GM21423 (cell line): ENCODE measurements around the gene CAMK1D.
"Not testable (repeated sequence)": the region's sequence is repeated elsewhere in the genome, so short reads cannot be mapped to it uniquely, and the experiment has no call there.

ENCODE experiments used
- ATAC-seq: cut with Tn5 transposase; IDR thresholded peaks from one replicate; pipeline ENCODE4 v1.9.1; 2021; ENCODE audit warnings: mild to moderate bottlenecking, moderate library complexity; ENCODE audit not compliant: unreplicated experiment

Gene CAMK1D

GRCh38 chr10:12489806-12490205, 140.5 kb downstream of the CAMK1D start:
- ATAC-seq: no peak

DNA sequence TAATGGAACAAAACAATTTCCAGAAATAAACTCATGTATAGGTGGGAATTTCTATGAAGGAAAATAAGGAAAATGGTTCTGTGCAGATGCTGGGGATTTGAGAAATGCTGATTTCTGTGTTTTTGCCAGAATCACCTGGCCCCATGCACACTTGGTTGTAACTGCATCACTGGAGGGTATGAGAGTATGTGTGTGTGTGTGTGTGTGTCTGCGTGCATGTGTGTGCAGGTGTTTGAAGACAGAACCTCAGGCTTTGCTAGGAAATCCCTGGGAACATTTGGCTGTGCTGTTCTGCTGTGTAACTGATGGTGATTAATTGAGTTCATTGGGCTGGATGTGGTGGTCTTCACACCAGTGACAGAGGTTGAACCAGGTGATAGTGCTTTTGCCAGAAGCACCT, 141.6 kb downstream of the CAMK1D start:
- no peak for ATAC-seq

DNA sequence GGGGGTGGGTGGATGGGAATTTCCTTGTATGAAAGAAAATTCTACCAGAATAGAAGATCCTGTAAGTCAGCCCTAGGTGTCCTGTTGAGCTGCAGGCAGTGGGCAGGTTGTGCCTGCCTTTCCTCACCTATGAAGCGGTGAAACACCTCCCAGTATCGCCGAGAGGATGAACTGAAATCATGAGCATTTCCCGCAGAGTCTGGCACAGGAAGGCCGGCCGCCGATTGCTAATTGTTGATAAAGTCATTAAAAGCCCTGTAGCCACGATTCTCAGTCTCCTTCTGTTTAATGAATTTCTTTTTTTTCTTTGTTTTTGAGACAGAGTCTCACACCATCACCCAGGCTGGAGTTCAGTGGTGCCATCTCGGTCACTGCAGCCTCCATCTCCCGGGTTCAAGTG, 142.1 kb downstream of the CAMK1D start:
- no peak for ATAC-seq

GRCh38 chr10:12492016-12492415, 142.7 kb downstream of the CAMK1D start:
- no peak for ATAC-seq

- ATAC-seq: not testable (repeated sequence)
Measured at GRCh38 chr10:12497046-12497445, 147.7 kb downstream of the CAMK1D start.

- no peak for ATAC-seq
Measured at GRCh38 chr10:12499076-12499986, 150.0 kb downstream of the CAMK1D start.

- no peak for ATAC-seq
Measured at GRCh38 chr10:12500381-12501303, 151.3 kb downstream of the CAMK1D start.

DNA sequence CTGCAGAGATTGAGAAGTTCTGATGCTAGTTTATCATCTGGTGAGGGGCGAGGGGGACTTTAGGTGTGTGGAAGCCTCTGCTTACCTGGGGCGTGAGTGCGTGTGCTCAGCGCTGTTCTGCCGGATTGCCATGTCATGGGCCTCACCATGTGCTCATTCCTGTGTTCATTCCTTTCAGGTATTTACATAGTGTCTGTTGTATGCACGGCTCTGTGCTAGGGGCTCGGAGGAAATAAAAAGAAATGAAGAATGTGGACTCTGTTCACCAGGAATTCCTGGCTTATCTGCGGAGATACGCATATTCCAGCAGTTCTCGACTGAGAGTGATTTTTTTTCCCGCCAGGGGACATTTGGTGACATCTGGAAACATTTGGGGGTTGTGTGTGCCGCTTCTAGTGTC, 152.0 kb downstream of the CAMK1D start:
- no peak for ATAC-seq

- ATAC-seq: no peak
Measured at GRCh38 chr10:12501841-12502525, 152.6 kb downstream of the CAMK1D start.

- ATAC-seq: no peak
Measured at GRCh38 chr10:12502526-12503274, 153.4 kb downstream of the CAMK1D start.

GRCh38 chr10:12503311-12503710, 154.0 kb downstream of the CAMK1D start:
- no peak for ATAC-seq

DNA sequence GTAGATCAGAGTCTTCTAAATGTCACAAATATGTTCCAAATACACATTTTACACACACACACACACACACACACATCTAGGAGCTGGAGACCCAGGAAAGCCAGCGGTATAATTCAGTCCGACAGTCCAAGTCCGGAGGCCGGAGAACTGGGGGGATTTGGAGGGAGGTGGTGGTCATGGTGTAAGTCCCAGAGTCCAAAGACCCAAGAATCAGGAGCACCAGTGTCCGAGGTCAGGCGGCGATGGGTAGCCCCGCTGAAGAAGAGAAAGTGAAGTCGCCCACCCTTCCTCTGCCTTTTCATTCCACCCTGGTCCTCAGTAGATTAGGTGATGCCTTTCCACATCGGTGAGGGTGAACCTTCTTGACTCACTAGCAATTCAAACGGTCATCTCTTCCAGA, 154.8 kb downstream of the CAMK1D start:
- ATAC-seq: no peak

GRCh38 chr10:12504628-12505027, 155.3 kb downstream of the CAMK1D start:
- no peak for ATAC-seq

GRCh38 chr10:12505683-12506082, 156.3 kb downstream of the CAMK1D start:
- no peak for ATAC-seq

DNA sequence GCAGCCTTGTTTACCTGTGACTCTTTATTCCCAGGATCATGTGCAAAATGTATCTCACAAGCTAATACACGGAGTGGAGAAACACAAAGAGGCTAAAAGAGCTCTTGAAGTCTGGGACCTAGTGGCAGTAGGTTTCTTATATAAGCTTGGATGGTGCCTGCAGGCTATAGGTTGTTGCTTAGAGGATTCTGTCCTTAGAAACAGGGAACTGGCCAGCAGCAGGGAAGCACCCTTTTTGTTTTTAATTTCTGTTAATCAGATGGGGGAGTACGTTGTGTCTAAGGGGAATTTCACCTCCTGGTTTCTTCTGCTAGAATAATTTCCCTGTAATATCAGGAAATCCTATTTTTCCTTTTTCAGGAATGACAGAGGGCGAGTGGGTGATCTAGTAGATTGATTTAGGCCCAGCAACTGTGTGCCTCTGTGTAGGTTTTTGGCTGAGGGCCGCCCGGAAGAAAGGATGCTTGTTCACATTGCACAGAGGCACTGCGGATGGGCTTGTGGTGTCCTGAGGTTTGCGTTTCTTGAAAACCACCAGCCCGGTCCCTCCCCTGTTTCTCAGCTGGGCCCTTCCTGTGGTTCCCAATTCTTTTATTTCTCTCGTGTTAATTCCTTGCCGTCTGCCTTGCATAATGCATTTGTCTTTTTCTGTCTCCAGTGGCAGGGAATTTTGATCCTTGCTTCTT, 158.0 kb downstream of the CAMK1D start:
- ATAC-seq: no peak

GRCh38 chr10:12508165-12508564, 158.8 kb downstream of the CAMK1D start:
- ATAC-seq: no peak

- no peak for ATAC-seq
Measured at GRCh38 chr10:12509016-12509793, 159.9 kb downstream of the CAMK1D start.

- ATAC-seq: no peak
Measured at GRCh38 chr10:12509794-12510100, 160.4 kb downstream of the CAMK1D start.

DNA sequence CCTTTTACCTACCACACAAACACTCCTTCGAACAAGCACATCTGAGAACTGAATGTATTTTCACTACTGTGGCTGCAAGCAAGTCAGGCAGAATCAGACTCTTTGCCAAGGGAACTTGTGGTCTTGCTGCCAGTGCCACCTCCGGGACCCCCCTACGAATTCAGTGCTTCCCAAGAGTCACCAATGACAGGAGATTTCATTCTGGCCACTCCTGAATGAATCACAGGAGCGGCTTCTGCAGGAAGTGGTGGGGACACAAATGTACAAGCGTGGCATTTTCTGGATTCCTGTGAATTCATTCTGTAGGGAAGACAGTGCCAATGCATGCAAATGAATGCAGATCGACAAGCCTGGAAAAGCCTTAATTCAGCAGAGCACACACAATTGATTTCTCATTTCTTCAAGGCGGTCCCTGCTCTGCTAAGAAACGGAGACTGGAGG, 161.2 kb downstream of the CAMK1D start:
- no peak for ATAC-seq
